Measurements from ENCODE around the gene OLFML2A.

DNA sequence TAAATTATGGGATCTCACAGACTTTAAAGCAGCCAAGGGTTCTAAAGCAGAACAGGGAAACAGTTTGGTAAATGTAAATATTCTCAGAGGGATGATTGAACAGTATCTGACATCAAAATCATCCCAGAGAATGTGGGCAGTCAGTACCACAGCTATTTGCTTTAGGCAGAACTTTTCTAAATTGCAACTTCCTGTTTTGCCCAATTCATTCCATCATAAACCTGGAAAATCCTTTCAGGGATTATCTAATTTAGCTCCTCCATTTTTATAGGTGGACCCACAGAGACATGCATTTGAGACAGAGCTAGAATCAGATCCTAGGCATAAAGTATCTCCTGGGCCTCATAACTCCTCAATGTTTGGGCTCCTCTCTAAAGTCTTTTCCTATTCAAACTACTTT, 18.2 kb upstream of the OLFML2A start:
- TF ChIP-seq, protein P1, sequence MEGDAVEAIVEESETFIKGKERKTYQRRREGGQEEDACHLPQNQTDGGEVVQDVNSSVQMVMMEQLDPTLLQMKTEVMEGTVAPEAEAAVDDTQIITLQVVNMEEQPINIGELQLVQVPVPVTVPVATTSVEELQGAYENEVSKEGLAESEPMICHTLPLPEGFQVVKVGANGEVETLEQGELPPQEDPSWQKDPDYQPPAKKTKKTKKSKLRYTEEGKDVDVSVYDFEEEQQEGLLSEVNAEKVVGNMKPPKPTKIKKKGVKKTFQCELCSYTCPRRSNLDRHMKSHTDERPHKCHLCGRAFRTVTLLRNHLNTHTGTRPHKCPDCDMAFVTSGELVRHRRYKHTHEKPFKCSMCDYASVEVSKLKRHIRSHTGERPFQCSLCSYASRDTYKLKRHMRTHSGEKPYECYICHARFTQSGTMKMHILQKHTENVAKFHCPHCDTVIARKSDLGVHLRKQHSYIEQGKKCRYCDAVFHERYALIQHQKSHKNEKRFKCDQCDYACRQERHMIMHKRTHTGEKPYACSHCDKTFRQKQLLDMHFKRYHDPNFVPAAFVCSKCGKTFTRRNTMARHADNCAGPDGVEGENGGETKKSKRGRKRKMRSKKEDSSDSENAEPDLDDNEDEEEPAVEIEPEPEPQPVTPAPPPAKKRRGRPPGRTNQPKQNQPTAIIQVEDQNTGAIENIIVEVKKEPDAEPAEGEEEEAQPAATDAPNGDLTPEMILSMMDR (conservative IDR thresholded peaks at IDR 0.05; ENCODE audit: low read depth, low read length), result no peak
- TF ChIP-seq POLR2A (IDR thresholded peaks at IDR 0.05; ENCODE audit: low read depth, low read length) (no peak), BHLHE40 (IDR thresholded peaks at IDR 0.05; ENCODE audit: low read depth, low read length) (no peak), RFX5 (IDR thresholded peaks at IDR 0.05; ENCODE audit: low read depth, low read length) (no peak), CEBPB (IDR thresholded peaks at IDR 0.05; ENCODE audit: low read depth, low read length) (no peak), FOS (IDR thresholded peaks at IDR 0.05; ENCODE audit: low read depth, low read length) (no peak), NFE2L2 (IDR thresholded peaks at IDR 0.05; ENCODE audit: low read depth, low read length) (no peak), MAFK (IDR thresholded peaks at IDR 0.05; ENCODE audit: low read depth, low read length) (no peak), MXI1 (IDR thresholded peaks at IDR 0.05; ENCODE audit: borderline replicate concordance, low read depth, low read length) (no peak), RAD21 (IDR thresholded peaks at IDR 0.05; ENCODE audit: low read length) (no peak), RCOR1 (IDR thresholded peaks at IDR 0.05; ENCODE audit: insufficient replicate concordance, low read length) (no peak), MAZ (IDR thresholded peaks at IDR 0.05; ENCODE audit: borderline replicate concordance, low read depth, low read length) (no peak)
- TF ChIP-seq, protein P2, sequence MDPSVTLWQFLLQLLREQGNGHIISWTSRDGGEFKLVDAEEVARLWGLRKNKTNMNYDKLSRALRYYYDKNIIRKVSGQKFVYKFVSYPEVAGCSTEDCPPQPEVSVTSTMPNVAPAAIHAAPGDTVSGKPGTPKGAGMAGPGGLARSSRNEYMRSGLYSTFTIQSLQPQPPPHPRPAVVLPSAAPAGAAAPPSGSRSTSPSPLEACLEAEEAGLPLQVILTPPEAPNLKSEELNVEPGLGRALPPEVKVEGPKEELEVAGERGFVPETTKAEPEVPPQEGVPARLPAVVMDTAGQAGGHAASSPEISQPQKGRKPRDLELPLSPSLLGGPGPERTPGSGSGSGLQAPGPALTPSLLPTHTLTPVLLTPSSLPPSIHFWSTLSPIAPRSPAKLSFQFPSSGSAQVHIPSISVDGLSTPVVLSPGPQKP (IDR thresholded peaks at IDR 0.05; ENCODE audit: borderline replicate concordance, low read depth, low read length), result no peak
- TF ChIP-seq, protein P3, sequence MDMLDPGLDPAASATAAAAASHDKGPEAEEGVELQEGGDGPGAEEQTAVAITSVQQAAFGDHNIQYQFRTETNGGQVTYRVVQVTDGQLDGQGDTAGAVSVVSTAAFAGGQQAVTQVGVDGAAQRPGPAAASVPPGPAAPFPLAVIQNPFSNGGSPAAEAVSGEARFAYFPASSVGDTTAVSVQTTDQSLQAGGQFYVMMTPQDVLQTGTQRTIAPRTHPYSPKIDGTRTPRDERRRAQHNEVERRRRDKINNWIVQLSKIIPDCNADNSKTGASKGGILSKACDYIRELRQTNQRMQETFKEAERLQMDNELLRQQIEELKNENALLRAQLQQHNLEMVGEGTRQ (IDR thresholded peaks at IDR 0.05; ENCODE audit: low read depth, low read length), result no peak
